ENCODE results near the gene ARHGAP8.

The ARHGAP8 gene

DNA sequence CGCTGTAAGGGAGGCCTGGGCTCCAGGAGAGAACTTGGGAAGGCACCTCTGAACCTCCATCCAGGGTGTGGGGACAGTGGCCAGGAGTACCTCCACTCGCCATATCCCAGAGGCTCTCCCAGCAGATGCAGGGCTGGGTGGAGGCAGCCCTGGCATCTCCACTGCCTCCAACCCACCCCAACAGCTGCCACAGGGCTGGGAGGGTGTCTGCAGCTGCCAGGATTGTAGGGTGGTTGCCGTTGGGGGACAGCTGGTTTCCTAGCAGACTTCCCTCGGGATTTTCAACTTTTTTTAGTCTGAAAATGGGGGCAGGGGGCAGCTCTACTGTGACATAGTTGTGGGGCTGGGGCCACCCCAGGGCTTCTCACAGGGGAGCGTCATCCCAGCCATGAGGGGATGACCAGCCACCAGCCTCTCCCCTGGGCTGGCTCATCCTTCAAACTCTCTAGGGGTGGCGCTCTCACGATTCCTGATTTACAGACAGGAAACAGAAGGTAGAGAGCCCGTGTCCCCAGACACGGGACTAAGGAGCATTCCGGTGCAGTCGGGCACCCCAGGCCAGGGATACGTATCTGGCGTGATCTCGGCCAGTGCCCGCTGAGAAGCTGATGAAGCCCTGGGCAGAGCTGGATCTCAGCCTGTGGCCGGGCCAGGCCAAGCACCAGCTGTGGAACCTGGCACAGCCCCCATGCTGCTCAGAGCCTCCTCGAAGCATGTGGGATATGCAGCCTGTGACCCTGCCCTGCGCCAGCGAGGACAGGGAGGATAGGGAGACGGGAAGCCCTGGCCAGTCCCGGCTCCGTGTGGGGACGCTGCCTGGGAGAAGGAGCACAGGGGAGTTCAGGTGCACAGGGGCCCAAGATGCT, 40.5 kb upstream of the ARHGAP8 start:
- 93 to 94% methylated on average over 22 to 23 of the region's 23 CpGs for WGBS, 2 experiments (ENCODE audit: insufficient coverage in 2 of 2)
- no peaks in the 10 kb centered on the region for H3K9me3 ChIP-seq (ENCODE audit: control insufficient read depth, low read length)
- no peak overlapping the region for H3K27ac ChIP-seq (ENCODE audit: low read depth, low read length, severe bottlenecking)
- peaks cover 23% of the 10 kb centered on the region for H3K36me3 ChIP-seq (ENCODE audit: control insufficient read depth, insufficient read depth, low read length)
- H3K4me1 ChIP-seq (ENCODE audit: control insufficient read depth, insufficient read depth, low read length, poor library complexity, severe bottlenecking): peaks cover 8% of the 10 kb centered on the region
- H3K4me3 ChIP-seq (ENCODE audit: extremely low read depth, insufficient read depth, low read length, poor library complexity, severe bottlenecking): no peak overlapping the region

DNA sequence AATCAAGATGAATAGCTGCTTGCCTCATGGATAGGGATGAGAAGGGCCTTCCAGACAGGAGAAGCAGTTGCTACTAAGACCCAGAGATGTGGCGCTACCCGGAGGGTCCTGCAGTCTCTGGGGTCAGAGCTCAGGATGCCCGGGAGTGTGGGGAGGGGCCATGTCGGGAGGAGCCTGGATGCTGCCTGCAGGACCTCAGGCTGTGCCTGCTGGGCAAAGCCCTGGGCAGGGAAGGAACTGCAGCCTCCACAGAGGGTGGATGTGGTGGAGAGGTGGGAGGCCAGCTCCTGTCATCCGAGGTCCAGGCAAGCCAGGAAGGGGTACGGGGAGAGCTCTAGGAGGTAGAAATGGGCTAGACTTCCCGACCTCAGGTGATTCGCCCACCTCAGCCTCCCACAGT, 39.4 kb upstream of the ARHGAP8 start:
- no peaks in the 10 kb centered on the region for H3K9me3 ChIP-seq (ENCODE audit: control insufficient read depth, low read length)
- H3K36me3 ChIP-seq (ENCODE audit: control insufficient read depth, insufficient read depth, low read length): peaks cover 29% of the 10 kb centered on the region
- 92 to 93% methylated on average over 7 to 8 of the region's 8 CpGs for WGBS, 2 experiments (ENCODE audit: insufficient coverage in 2 of 2)
- peaks cover 2% of the 10 kb centered on the region for H3K4me1 ChIP-seq (ENCODE audit: control insufficient read depth, insufficient read depth, low read length, poor library complexity, severe bottlenecking)
- no peak overlapping the region for H3K27ac ChIP-seq (ENCODE audit: low read depth, low read length, severe bottlenecking)
- no peak overlapping the region for H3K4me3 ChIP-seq (ENCODE audit: extremely low read depth, insufficient read depth, low read length, poor library complexity, severe bottlenecking)

DNA sequence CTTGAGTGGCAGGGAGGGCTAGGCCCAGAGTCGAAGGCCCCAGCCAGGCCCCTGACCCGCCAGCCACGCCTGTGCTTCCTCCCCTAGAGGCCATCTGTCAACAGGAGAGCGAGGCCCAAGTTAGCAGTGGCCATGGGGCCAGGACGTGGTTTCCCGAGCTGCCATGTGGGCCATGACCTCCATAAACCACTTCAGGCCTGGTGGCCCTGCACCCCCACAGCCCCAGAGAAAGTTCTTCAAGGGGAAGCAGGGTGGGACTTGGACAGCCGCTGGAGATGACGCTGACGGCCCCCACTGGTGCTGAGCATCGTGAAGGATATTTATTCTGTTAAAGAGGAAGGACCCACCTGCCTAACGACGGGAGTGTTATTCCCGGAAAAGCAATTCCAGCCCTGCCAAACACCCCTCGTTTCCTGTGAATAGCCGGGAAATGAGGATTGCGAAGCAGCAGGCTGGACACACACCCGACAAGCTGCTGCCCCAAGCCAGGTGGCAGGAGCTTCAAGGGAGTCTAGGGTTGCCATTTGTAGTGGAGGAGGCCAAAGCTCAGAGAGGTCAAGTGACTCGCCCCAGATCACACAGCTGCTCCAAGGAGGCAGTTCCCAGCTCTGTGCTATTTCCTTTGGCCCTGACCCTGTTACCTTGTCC, 37.5 kb upstream of the ARHGAP8 start:
- H3K4me1 ChIP-seq (ENCODE audit: control insufficient read depth, insufficient read depth, low read length, poor library complexity, severe bottlenecking): no peaks in the 10 kb centered on the region
- H3K9me3 ChIP-seq (ENCODE audit: control insufficient read depth, low read length): no peaks in the 10 kb centered on the region
- WGBS, 2 experiments (ENCODE audit: insufficient coverage in 2 of 2): 88 to 93% methylated on average over 17 to 18 of the region's 18 CpGs
- peaks cover 30% of the 10 kb centered on the region for H3K36me3 ChIP-seq (ENCODE audit: control insufficient read depth, insufficient read depth, low read length)
- no peak overlapping the region for H3K27ac ChIP-seq (ENCODE audit: low read depth, low read length, severe bottlenecking)
- H3K4me3 ChIP-seq (ENCODE audit: extremely low read depth, insufficient read depth, low read length, poor library complexity, severe bottlenecking): no peak overlapping the region

- Histone ChIP-seq H3K4me1 (ENCODE audit: control insufficient read depth, insufficient read depth, low read length, poor library complexity, severe bottlenecking) (no peaks in the 10 kb centered on the region), H3K27ac (ENCODE audit: low read depth, low read length, severe bottlenecking) (no peak overlapping the region), H3K36me3 (ENCODE audit: control insufficient read depth, insufficient read depth, low read length) (peaks cover 39% of the 10 kb centered on the region), H3K4me3 (ENCODE audit: extremely low read depth, insufficient read depth, low read length, poor library complexity, severe bottlenecking) (no peak overlapping the region), H3K9me3 (ENCODE audit: control insufficient read depth, low read length) (no peaks in the 10 kb centered on the region)
- WGBS, 2 experiments (ENCODE audit: insufficient coverage in 2 of 2): 100% methylated on average over 2 of the region's 3 CpGs; no CpG with 5 or more reads in 1 of the 2 experiments
Observed at GRCh38 chr22:44718418-44718817, 34.0 kb upstream of the ARHGAP8 start.

DNA sequence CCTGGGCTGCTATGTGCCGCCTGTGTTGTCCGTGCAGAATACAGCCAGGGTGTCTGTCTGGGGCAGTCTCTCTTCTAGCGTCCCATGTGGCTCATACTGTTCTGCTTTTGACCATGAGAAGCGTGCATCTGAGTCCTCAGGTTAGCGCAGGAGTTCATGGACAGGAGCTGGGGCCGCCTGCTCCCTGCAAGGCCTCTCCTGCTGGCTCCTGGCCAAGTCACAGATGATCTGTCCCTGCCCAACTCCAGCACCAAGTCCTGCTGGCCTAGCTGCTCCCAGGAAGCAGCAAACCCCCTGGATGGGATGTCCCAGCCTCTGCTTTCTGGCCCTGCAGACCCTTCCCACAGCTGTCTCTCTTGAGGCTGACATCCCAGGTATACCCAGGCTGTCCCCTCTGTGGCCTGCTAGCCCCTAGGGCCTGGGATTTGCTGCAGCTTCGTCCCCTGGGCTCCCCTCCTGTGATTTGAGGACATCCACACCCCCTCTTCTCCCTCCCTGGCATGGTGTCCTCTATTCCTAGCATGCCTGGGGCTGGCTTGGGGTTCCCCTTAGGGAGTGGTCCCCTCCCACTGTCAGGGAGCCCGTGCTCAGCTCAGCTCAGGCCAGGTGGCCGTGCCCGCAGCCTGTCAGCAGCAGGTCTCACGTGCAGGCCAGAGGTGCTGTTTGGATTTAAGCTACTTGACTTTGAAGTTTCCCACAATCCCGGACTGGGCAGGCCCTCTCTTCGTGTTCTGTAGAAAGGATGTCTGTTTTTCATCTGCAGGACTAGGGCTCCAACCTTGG, 32.6 kb upstream of the ARHGAP8 start:
- Histone ChIP-seq H3K4me1 (ENCODE audit: control insufficient read depth, insufficient read depth, low read length, poor library complexity, severe bottlenecking) (no peaks in the 10 kb centered on the region), H3K27ac (ENCODE audit: low read depth, low read length, severe bottlenecking) (no peak overlapping the region), H3K36me3 (ENCODE audit: control insufficient read depth, insufficient read depth, low read length) (peaks cover 42% of the 10 kb centered on the region), H3K9me3 (ENCODE audit: control insufficient read depth, low read length) (no peaks in the 10 kb centered on the region), H3K4me3 (ENCODE audit: extremely low read depth, insufficient read depth, low read length, poor library complexity, severe bottlenecking) (no peak overlapping the region)
- WGBS, 2 experiments (ENCODE audit: insufficient coverage in 2 of 2): 80 to 89% methylated on average over 12 to 13 of the region's 13 CpGs

DNA sequence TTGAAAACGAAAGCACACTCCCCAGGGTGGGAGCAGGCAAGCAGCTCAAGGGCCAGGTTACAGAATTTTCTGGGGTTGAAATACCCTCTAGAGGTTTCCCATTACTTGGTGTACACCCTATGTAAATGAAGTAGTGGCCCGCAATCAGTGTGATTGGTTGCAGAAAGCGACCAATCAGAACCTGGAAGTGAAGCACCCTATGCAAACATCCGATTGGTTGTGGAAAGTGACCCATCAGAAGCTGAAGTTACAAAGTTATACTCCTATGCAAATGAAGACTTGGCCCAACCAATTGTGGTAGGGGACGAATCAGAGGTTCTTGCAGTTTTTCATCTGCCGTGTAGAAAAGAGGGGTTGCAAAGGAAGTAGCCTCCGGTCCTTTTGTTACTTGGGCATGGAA, 31.2 kb upstream of the ARHGAP8 start:
- Histone ChIP-seq H3K27ac (ENCODE audit: low read depth, low read length, severe bottlenecking) (no peak overlapping the region), H3K4me3 (ENCODE audit: extremely low read depth, insufficient read depth, low read length, poor library complexity, severe bottlenecking) (no peak overlapping the region), H3K4me1 (ENCODE audit: control insufficient read depth, insufficient read depth, low read length, poor library complexity, severe bottlenecking) (no peaks in the 10 kb centered on the region), H3K9me3 (ENCODE audit: control insufficient read depth, low read length) (no peaks in the 10 kb centered on the region), H3K36me3 (ENCODE audit: control insufficient read depth, insufficient read depth, low read length) (peaks cover 40% of the 10 kb centered on the region)
- 85 to 89% methylated on average over 7 of the region's 7 CpGs for WGBS, 2 experiments (ENCODE audit: insufficient coverage in 2 of 2)

GRCh38 chr22:44722611-44723010, 29.8 kb upstream of the ARHGAP8 start:
- Histone ChIP-seq H3K27ac (ENCODE audit: low read depth, low read length, severe bottlenecking) (no peak overlapping the region), H3K36me3 (ENCODE audit: control insufficient read depth, insufficient read depth, low read length) (peaks cover 44% of the 10 kb centered on the region), H3K4me3 (ENCODE audit: extremely low read depth, insufficient read depth, low read length, poor library complexity, severe bottlenecking) (no peak overlapping the region), H3K4me1 (ENCODE audit: control insufficient read depth, insufficient read depth, low read length, poor library complexity, severe bottlenecking) (no peaks in the 10 kb centered on the region), H3K9me3 (ENCODE audit: control insufficient read depth, low read length) (no peaks in the 10 kb centered on the region)
- WGBS, 2 experiments (ENCODE audit: insufficient coverage in 2 of 2): 90 to 94% methylated on average over 2 of the region's 2 CpGs

DNA sequence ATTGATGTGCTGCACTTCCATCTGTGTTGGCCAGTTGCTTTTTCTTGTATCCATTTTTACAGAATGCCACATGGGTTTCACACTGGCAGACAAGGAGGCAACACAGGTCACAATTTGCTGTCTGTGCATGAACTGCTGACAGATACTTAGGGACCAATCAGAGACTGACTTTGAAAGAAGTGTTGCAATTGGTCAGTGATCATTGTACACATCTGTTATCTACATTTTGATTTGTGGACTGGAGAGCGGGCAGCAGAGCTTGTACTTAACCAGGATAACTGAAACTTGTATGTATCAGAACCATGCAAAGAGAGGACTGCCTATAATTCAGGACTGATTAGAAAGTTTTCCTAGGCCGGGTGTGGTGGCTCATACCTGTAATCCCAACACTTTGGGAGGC, 28.6 kb upstream of the ARHGAP8 start:
- H3K9me3 ChIP-seq (ENCODE audit: control insufficient read depth, low read length): no peaks in the 10 kb centered on the region
- H3K4me3 ChIP-seq (ENCODE audit: extremely low read depth, insufficient read depth, low read length, poor library complexity, severe bottlenecking): no peak overlapping the region
- peaks cover 43% of the 10 kb centered on the region for H3K36me3 ChIP-seq (ENCODE audit: control insufficient read depth, insufficient read depth, low read length)
- WGBS, 2 experiments (ENCODE audit: insufficient coverage in 2 of 2): 90 to 92% methylated on average over 1 to 2 of the region's 2 CpGs
- H3K4me1 ChIP-seq (ENCODE audit: control insufficient read depth, insufficient read depth, low read length, poor library complexity, severe bottlenecking): no peaks in the 10 kb centered on the region
- no peak overlapping the region for H3K27ac ChIP-seq (ENCODE audit: low read depth, low read length, severe bottlenecking)

DNA sequence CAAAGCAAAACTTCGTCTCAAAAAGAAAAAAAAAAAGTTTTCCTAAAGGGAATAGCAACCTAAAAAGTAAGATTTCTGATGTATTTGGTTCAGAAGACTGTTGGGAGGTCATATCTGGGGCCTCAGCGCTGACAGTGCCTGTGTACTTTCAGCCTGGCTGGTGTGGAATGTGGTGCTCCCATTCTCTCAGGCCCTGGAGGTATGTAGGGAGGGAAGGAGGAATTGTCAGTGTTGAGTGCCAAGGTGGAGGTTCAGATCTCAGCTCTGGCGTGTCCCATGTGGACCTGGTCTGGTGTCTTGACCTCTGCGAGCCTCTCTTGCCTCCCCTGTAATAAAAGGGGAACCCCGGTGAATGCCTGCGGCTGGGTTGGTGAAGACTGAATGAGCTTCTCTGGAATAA, 28.0 kb upstream of the ARHGAP8 start:
- 87 to 92% methylated on average over 5 to 6 of the region's 6 CpGs for WGBS, 2 experiments (ENCODE audit: insufficient coverage in 2 of 2)
- Histone ChIP-seq H3K9me3 (ENCODE audit: control insufficient read depth, low read length) (no peaks in the 10 kb centered on the region), H3K4me3 (ENCODE audit: extremely low read depth, insufficient read depth, low read length, poor library complexity, severe bottlenecking) (no peak overlapping the region), H3K27ac (ENCODE audit: low read depth, low read length, severe bottlenecking) (no peak overlapping the region), H3K36me3 (ENCODE audit: control insufficient read depth, insufficient read depth, low read length) (peaks cover 47% of the 10 kb centered on the region), H3K4me1 (ENCODE audit: control insufficient read depth, insufficient read depth, low read length, poor library complexity, severe bottlenecking) (no peaks in the 10 kb centered on the region)

DNA sequence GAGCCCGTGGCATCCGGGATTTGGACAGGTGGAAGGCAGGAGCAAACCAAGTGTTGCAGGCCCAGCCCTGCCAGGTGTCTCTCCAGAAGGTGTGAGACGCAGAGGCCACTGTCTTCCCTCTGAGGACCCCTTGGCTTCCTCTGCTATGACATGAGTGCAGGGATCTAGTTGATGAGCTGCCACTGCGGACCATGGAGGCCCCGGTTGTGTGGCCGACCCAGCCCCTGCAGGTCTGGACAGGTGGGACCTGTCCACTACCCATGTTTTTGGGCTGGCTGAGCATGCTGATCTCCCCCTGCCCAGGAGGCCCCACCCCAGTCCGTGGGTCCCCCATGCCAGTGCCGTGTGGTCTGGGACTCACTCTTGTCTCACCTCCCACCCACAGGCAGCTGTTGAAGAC, 27.5 kb upstream of the ARHGAP8 start:
- no peak overlapping the region for H3K4me3 ChIP-seq (ENCODE audit: extremely low read depth, insufficient read depth, low read length, poor library complexity, severe bottlenecking)
- no peaks in the 10 kb centered on the region for H3K9me3 ChIP-seq (ENCODE audit: control insufficient read depth, low read length)
- H3K36me3 ChIP-seq (ENCODE audit: control insufficient read depth, insufficient read depth, low read length): peaks cover 49% of the 10 kb centered on the region
- no peaks in the 10 kb centered on the region for H3K4me1 ChIP-seq (ENCODE audit: control insufficient read depth, insufficient read depth, low read length, poor library complexity, severe bottlenecking)
- WGBS, 2 experiments (ENCODE audit: insufficient coverage in 2 of 2): 94% methylated on average over 6 to 7 of the region's 8 CpGs
- no peak overlapping the region for H3K27ac ChIP-seq (ENCODE audit: low read depth, low read length, severe bottlenecking)
